ENCODE measurements around the gene NUP62CL. TPM values are rescaled to one million over a fixed set of nuclear protein-coding genes. Genes with fewer than 3 reads are reported as not detected.

Gene NUP62CL
- polyA plus RNA-seq, 1 donor from 2014 or later: 1.9 TPM

GRCh38 chrX:107102980-107103379 lies 103.3 kb downstream of the NUP62CL start:
- no peak overlapping the region for H3K27ac ChIP-seq (ENCODE audit: low read length)
- peak; percentile 17 for TF ChIP-seq RAD21 (conservative IDR thresholded peaks at IDR 0.05)
- TF ChIP-seq POLR2AphosphoS5 (IDR thresholded peaks at IDR 0.05): no peak
- H3K79me2 ChIP-seq (replicated peaks; ENCODE audit: insufficient read depth, low read length): no peaks in the 10 kb centered on the region
- no peaks in the 10 kb centered on the region for H3K27me3 ChIP-seq (ENCODE audit: insufficient read depth, low read depth, low read length)
- H3K4me2 ChIP-seq (ENCODE audit: low read length): no peak overlapping the region
- H3K9me3 ChIP-seq (ENCODE audit: low read length): no peaks in the 10 kb centered on the region
- no peaks in the 10 kb centered on the region for H4K20me1 ChIP-seq (ENCODE audit: insufficient read depth)
- no peaks in the 10 kb centered on the region for H3F3A ChIP-seq (ENCODE audit: insufficient read depth, low read length, poor library complexity, severe bottlenecking)
- no peak overlapping the region for H2AFZ ChIP-seq (ENCODE audit: low read depth, low read length)
- no peaks in the 10 kb centered on the region for H3K9me2 ChIP-seq (ENCODE audit: insufficient read depth, low read length)
- no peak overlapping the region for H3K9ac ChIP-seq (ENCODE audit: low read length)
- no peak overlapping the region for H3K4me3 ChIP-seq (ENCODE audit: low read length)
- no peaks in the 10 kb centered on the region for H3K36me3 ChIP-seq (ENCODE audit: insufficient read depth, low read length)

GRCh38 chrX:107076158-107076557 lies 130.1 kb downstream of the NUP62CL start:
- TF ChIP-seq MXI1 (conservative IDR thresholded peaks at IDR 0.05; ENCODE audit: poor library complexity, severe bottlenecking) (no peak), SMC3 (conservative IDR thresholded peaks at IDR 0.05; ENCODE audit: poor library complexity) (no peak), REST (IDR thresholded peaks at IDR 0.05; ENCODE audit: borderline replicate concordance) (no peak), EZH2 (IDR thresholded peaks at IDR 0.05; ENCODE audit: borderline replicate concordance, insufficient read depth, low read length, poor library complexity, severe bottlenecking) (no peak), RAD21 (conservative IDR thresholded peaks at IDR 0.05) (no peak), POLR2AphosphoS5 (IDR thresholded peaks at IDR 0.05) (no peak), EP300 (conservative IDR thresholded peaks at IDR 0.05; ENCODE audit: poor library complexity, severe bottlenecking) (no peak), TAF1 (IDR thresholded peaks at IDR 0.05; ENCODE audit: low read depth) (no peak)
- TF ChIP-seq, protein P1, sequence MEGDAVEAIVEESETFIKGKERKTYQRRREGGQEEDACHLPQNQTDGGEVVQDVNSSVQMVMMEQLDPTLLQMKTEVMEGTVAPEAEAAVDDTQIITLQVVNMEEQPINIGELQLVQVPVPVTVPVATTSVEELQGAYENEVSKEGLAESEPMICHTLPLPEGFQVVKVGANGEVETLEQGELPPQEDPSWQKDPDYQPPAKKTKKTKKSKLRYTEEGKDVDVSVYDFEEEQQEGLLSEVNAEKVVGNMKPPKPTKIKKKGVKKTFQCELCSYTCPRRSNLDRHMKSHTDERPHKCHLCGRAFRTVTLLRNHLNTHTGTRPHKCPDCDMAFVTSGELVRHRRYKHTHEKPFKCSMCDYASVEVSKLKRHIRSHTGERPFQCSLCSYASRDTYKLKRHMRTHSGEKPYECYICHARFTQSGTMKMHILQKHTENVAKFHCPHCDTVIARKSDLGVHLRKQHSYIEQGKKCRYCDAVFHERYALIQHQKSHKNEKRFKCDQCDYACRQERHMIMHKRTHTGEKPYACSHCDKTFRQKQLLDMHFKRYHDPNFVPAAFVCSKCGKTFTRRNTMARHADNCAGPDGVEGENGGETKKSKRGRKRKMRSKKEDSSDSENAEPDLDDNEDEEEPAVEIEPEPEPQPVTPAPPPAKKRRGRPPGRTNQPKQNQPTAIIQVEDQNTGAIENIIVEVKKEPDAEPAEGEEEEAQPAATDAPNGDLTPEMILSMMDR (IDR thresholded peaks at IDR 0.05; ENCODE audit: poor library complexity, severe bottlenecking): no peak
- Histone ChIP-seq H3F3A (ENCODE audit: insufficient read depth, low read length, poor library complexity, severe bottlenecking) (no peaks in the 10 kb centered on the region), H3K36me3 (ENCODE audit: insufficient read depth, low read length) (no peaks in the 10 kb centered on the region), H3K9me2 (ENCODE audit: insufficient read depth, low read length) (no peaks in the 10 kb centered on the region), H3K27ac (ENCODE audit: low read length) (no peak overlapping the region), H3K4me2 (ENCODE audit: low read length) (no peak overlapping the region), H3K9ac (ENCODE audit: low read length) (no peak overlapping the region), H4K20me1 (ENCODE audit: insufficient read depth) (no peaks in the 10 kb centered on the region), H3K27me3 (ENCODE audit: insufficient read depth, low read depth, low read length) (no peaks in the 10 kb centered on the region), H2AFZ (ENCODE audit: low read depth, low read length) (no peak overlapping the region), H3K9me3 (ENCODE audit: low read length) (no peaks in the 10 kb centered on the region), H3K79me2 (replicated peaks; ENCODE audit: insufficient read depth, low read length) (no peaks in the 10 kb centered on the region), H3K4me3 (ENCODE audit: low read length) (no peak overlapping the region)

Small RNAs within 50 kb of the gene (small RNA-seq; reads per million reads assigned to genes)
- gene RF00019: 0 to 1.2 (median 0) reads per million in 3 experiments

Other genes with a start within 250 kb of the NUP62CL start
- 7.5 and 10.9 TPM in 2 replicates for gene MORC4, start 206.2 kb downstream of the NUP62CL start, polyA plus RNA-seq
- gene RBM41, start 87.6 kb downstream of the NUP62CL start, polyA plus RNA-seq: 11.0 and 11.5 TPM in 2 replicates
- gene DNAAF6, start 178 bp upstream of the NUP62CL start, polyA plus RNA-seq: not detected in 2 replicates
- 0.32 and 0.45 TPM in 2 replicates for gene FRMPD3, start 243.2 kb upstream of the NUP62CL start, polyA plus RNA-seq